Femur (tissue), 1 donor: ENCODE results near the gene AOC2.
"Not testable (repeated sequence)": the region's sequence is repeated elsewhere in the genome, so short reads cannot be mapped to it uniquely, and the experiment has no call there.

ENCODE experiments used
- DNase-seq: peaks from one replicate; pipeline ENCODE4 v3.0.0-alpha.2; 2017

The AOC2 gene

DNA sequence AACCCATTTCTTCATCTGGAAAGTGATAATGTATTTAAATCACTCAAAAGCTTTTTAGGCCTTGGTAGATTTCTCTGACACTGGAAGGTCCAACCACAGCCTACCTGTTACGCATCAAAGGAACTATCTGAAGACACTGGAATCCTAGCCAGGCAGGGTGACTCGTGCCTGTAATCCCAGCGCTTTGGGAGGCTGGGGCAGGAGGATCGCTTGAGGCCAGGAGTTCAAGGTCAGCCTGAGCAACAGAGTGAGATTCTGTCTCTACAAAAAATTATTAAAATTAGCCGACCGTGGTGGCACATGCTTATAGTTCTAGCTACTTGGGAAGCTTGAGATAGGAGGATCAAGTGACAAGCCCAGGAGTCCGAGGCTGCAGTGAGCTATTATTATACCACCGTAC, 37.8 kb downstream of the AOC2 start:
- no peak for DNase-seq

DNA sequence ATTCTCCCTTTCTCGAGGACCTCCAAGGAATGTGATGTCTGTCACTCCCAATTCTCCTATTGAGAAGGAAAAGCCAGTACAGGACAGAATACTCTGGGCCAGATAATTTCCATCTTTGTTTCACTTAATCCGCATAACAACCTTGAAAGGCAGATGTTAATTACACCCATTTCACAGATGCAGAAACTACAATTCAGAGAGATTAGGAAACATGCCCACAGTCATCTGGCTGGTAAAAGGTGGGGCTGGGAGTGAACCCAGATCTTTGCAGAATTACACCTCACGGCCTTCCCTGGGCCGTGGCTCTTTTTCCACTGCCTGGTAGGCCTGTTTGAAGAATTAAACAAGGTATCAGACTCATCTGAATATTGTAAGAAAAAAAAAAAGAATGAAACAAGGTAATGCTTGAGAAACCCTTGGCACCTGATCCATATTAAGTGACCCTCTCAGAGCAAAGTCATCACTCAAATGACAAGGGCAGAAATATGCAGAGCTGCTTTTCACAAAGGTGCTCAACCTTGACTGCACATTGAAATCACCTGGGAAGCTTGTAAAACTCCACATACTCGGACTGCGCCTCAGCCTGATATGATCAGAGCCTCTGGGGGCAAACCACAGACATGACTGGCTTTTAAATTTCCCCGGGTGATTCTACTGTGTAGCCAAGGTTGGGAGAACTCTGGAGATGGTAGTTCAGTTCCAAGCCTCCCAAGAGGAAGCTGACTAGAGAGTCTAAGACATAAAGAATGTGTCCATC, 39.6 kb downstream of the AOC2 start:
- no peak for DNase-seq

DNA sequence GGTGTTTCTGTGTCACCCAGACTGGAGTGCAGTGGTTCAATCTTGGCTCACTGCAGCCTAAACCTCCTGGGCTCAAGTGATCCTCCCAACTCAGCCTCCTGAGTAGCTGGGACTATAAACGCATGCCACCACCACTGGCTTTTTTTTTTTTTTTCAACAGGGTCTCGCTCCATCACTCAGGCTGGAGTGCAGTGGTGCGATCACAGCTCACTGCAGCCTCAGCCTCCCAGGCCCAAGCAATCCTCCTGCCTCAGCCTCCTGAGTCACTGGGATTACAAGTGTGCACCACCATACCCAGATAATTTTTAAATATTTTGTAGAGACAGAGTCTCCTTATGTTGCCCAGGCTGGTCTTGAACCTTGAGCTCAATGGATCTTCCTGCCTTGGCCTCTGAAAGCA, 41.4 kb downstream of the AOC2 start:
- not testable (repeated sequence) for DNase-seq

DNA sequence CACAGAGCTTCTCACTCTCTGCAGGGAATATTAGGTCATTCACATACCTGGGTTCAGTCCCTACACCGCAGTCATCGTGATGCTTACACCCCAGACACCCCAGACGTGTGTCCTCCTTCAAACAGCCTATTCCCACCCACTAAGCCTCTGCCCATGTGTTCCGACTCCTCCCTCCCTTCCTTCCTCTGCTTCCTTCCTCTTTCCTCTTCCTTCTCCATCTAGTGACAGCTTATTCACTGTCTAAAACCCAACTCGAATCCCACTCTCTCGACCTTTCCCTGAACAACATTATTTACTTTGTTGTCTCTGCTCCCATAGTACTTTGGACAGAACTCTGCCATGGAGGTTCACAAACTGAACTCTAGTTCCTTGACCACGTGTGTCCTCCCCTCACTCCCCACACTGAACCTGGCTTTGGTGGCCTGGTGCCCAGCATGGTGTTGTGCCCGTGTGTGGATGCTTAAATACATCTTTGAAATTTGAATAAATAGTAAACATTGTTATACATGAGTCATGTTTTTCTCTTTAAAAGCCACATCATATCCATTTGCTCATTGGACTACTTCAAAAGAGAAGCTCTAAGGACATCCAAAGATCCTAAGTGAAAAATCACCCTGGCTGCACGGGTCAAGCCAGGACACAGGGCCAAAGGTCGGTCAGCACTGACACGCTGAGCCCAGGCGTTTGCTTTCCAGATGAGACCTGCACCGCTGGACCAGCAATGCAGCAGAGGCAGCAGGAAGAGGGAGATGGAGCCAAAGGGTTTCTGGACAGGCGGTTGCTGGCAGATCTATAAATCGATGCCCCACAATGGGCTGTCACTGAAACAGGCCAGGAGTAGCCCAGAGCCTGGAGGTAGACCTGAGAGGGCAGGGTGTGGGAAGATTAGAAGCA, 42.1 kb downstream of the AOC2 start:
- DNase-seq, result no peak

DNA sequence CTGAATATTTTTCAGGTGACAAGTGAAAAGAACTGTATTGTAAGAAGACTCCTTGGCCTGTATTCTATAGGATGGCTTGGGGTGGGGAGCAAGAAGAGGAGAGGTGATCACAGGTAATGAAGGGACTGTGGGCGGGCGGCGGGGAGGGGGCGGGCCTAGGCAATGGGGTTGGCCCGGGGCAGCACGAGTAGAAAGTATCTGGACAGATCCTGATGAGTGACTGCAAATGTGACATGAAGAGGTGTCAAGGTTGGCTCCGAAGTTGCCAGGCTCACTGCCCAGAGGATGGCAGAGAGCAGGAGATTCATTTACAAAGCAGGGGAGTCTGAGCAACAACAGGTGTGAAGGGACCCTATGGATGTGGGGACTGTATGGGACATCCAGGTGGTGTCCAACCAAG, 45.4 kb downstream of the AOC2 start:
- no peak for DNase-seq

DNA sequence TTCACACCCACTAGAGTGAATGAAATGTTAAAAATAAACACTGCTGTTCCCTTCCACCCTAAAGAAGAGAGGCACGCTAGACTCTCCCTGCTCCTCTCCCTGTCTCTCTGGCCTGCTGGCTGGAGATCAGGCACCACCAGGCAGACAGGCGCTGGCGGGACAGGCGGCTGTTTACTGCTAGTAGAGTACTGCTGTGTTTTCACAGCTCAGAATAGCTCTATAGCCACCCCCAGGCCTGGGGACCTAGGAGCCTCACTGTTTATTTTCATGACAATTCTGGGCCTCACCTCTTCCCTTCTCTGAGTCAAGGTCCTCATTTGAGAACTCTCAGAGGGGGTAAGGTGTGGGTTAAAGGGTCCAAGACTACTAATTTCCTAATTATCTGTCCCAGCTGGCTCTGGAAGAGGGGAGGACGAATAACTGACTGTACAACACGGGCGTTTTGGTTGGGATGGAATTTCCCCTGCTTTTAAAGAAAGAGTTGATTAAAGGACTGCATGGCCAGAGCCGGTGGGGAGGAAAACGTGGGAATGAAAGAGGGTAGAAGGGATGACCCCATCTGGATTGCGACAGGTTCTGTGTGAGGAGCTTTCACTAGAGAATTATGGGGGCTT, 47.3 kb downstream of the AOC2 start:
- DNase-seq, result peak; percentile 75

DNA sequence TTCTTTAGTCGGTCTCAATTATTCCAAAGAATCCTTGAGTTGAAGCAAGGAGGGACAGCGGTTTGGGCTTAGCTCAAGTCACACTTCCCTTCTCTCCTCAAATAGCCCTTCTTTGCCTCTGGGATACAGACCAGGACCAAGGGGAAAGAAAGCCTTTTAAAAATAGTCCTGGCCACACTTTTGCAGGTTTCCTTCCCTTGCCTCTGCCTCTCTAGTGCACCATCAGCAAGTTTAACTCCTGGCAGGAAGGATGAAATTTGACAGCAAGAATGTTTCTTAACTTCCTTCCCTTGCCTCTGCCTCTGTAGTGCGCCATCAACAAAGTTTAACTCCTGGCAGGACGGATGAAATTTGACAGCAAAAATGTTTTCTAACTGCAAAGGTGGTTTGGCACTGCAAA, 49.0 kb downstream of the AOC2 start:
- DNase-seq, result peak; percentile 67

DNA sequence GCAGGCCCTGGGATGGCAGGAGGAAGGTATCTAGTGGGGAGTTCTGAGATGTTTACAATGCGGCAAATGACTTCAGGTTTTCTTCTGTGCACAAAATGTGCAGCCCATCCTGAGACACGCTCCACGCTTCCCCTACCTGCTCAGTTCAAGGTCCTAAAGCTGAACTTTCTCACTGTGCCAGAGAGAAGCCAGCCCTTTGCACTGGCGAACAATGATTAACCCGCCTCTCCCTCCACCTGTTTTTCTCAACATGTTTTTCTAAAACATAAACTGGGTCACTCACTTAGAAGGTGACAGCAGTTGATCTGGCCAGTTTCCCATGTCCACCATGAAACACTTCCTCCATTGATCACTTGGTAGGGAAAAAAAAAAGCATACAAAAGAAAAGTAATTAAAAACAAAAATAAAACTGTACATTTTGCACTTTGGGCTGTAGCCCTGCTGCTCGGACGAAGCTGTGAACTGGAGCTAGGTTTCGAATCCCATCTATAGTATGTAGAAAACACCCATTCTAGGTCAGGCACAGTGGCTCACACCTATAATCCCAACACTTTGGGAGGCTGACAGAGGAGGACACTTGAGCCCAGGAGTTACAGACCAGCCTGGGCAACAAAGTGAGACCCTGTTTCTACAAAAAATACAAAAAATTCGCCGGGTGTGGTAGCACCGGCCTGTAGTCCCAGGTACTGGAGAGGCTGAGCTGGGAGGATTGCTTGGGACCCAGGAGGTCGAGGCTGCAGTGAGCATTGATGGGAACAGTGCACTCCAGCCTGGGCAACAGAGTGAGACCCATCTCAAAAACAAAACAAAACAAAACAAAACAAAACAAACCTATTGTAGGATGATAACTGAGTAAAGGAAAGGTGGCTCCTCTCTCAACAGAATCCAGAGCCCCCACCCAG, 50.2 kb downstream of the AOC2 start:
- no peak for DNase-seq

DNA sequence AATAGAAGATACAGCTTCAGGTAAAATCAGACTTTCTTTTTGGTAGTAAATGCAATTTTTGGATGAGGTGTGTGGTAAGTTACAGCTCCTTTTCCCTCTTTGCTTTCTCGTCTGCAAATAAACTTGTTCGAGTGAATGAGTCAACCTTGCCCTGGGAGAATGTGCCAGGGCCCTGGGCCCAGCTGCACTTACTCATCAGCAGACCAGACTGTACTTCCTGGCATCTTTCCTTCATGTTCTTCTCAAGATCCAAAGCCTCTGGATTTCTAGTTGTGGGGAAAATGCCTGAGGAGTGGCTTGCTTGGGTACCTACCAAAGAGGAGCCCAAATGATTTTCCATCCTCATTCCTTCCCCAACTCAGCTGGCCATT, 50.8 kb downstream of the AOC2 start:
- peak; percentile 81 for DNase-seq

DNA sequence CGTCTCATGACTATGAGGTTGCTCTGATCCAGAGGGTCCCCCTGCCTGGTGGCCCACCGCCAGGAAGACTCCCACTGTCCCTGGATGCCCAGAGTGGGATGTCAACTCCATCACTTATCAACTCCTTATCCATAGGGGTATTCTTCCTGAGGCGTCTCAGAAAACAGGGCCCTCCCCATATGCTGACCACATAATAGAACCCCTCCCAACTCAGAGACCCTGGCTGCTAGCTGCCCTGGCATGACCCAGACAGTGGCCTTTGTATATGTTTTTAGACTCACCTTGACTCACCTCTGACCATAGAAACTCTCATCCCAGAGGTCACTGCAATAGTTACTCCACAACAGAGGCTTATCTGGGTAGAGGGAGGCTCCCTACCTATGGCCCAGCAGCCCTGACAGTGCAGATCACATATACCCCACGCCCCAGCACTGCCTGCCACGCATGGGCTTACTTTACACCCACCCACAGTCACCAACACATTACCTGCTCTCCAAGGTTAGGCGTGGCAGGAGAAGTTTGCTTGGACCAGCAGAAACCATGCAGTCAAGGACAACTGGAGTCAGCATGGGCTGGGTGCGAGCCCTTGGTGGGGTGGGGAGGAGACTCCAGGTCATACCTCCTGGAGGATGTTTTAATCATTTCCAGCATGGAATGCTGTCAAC, 53.9 kb downstream of the AOC2 start:
- DNase-seq, result no peak

DNA sequence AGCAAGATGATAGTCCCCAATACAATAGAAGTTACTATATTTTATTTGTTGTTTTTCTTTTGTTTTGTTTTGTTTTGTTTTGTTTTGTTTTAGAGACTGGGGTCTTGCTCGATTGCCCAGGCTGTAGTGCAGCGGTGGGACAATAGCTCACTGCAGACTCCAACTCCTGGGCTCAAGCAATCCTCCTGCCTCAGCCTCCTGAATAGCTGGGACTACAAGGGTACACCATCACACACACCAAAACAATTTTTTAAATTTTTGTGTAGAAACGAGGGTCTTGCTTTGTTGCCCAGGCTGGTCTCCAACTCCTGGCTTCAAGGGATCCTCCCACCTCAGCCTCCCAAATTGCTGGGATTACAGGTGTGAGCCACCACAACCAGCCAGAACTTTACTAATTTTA, 55.6 kb downstream of the AOC2 start:
- not testable (repeated sequence) for DNase-seq
